CD4-positive, alpha-beta memory T cell (primary cell): ENCODE measurements around the gene CPE. TPM values are rescaled to one million over a fixed set of nuclear protein-coding genes. Genes with fewer than 3 reads are reported as not detected.
"Not testable (repeated sequence)": the region's sequence is repeated elsewhere in the genome, so short reads cannot be mapped to it uniquely, and the experiment has no call there.

Source experiments
- CTCF ChIA-PET: fragments of 350-600 bp; sonication (Branson Sonifier 250); formaldehyde crosslinking; loops from one replicate; lab custom pipeline; 2021; ENCODE audit warnings: inconsistent platforms; ENCODE audit not compliant: partially characterized antibody; lab: Charles Lee
- POLR2A ChIA-PET: fragments of 350-600 bp; sonication (Branson Sonifier 250); formaldehyde crosslinking; loops from one replicate; lab custom pipeline; 2021; ENCODE audit not compliant: partially characterized antibody; lab: Charles Lee
- DNase-seq, 5 donors: peaks; one replicate each; pipeline versions ENCODE4 v3.0.0 to v3.0.0-alpha.2; 2020 to 2022; ENCODE audit warnings: mixed read lengths in 1 of 5
- H3K27ac ChIP-seq: one replicate; pipeline ENCODE4 v1.7.0; 2013; ENCODE audit warnings: low read depth, low read length
- H3K27me3 ChIP-seq: 2 replicates; pipeline ENCODE4 v1.7.0; 2013; ENCODE audit warnings: mild to moderate bottlenecking, low read length, moderate library complexity; ENCODE audit not compliant: insufficient read depth
- H3K36me3 ChIP-seq: 2 replicates; pipeline ENCODE4 v1.7.0; 2013; ENCODE audit warnings: mild to moderate bottlenecking, low read length, moderate library complexity; ENCODE audit not compliant: insufficient read depth
- H3K4me1 ChIP-seq: 2 replicates; pipeline ENCODE4 v1.7.0; 2013; ENCODE audit warnings: mild to moderate bottlenecking, low read length, moderate library complexity; ENCODE audit not compliant: insufficient read depth
- H3K4me3 ChIP-seq, 2 donors: one replicate each; pipeline ENCODE4 v1.7.0; 2013; ENCODE audit warnings: low read length in 2 of 2, mild to moderate bottlenecking in 1 of 2
- H3K9me3 ChIP-seq, 2 donors: one replicate each; pipeline ENCODE4 v1.7.0; 2013; ENCODE audit warnings: low read length in 2 of 2, control low read depth in 1 of 2; ENCODE audit not compliant: control insufficient read depth in 1 of 2
- H3K27ac Mint-ChIP-seq, 7 donors: one replicate each; pipeline ENCODE4 v1.8.0; 2020 to 2021; ENCODE audit warnings: mixed read lengths in 7 of 7, mild to moderate bottlenecking in 6 of 7, inconsistent platforms in 3 of 7, moderate library complexity in 3 of 7
- H3K27me3 Mint-ChIP-seq, 2 donors: one replicate each; pipeline ENCODE4 v1.8.0; 2020 to 2021; ENCODE audit warnings: mixed read lengths in 2 of 2
- H3K36me3 Mint-ChIP-seq, 2 donors: one replicate each; pipeline ENCODE4 v1.8.0; 2020 to 2021; ENCODE audit warnings: mixed read lengths in 2 of 2, inconsistent platforms in 1 of 2, mild to moderate bottlenecking in 1 of 2
- H3K4me1 Mint-ChIP-seq, 4 donors: one replicate each; pipeline ENCODE4 v1.8.0; 2020 to 2021; ENCODE audit warnings: mixed read lengths in 4 of 4, mild to moderate bottlenecking in 1 of 4
- H3K4me3 Mint-ChIP-seq, 8 donors: one replicate each; pipeline ENCODE4 v1.8.0; 2020 to 2021; ENCODE audit warnings: mixed read lengths in 8 of 8, mild to moderate bottlenecking in 7 of 8, moderate library complexity in 6 of 8, inconsistent platforms in 3 of 8
- H3K9me3 Mint-ChIP-seq, 8 donors: one replicate each; pipeline ENCODE4 v1.8.0; 2020 to 2021; ENCODE audit warnings: mixed read lengths in 8 of 8, mild to moderate bottlenecking in 5 of 8, inconsistent platforms in 3 of 8, moderate library complexity in 1 of 8
- intact Hi-C: fragments of 100-400 bp; cut with micrococcal nuclease; formaldehyde crosslinking; loops from one replicate; pipeline ENCODE4 v1.15.1; 2023
- polyA plus RNA-seq, 2 donors: library from polyadenylated mRNA; unstranded; fragments of 300-500 nt; fragmentation: Illumina TruSeq; gene quantifications; one replicate each; pipeline ENCODE4 v1.2.3, GENCODE V29; 2021
- total RNA-seq, 2 experiments: library from RNA; stranded (reverse); gene quantifications; one replicate each; pipeline ENCODE4 v1.2.3, GENCODE V29; 2021

Gene CPE
- total and polyA plus RNA-seq, 4 experiments from 2014 or later = not detected

DNA sequence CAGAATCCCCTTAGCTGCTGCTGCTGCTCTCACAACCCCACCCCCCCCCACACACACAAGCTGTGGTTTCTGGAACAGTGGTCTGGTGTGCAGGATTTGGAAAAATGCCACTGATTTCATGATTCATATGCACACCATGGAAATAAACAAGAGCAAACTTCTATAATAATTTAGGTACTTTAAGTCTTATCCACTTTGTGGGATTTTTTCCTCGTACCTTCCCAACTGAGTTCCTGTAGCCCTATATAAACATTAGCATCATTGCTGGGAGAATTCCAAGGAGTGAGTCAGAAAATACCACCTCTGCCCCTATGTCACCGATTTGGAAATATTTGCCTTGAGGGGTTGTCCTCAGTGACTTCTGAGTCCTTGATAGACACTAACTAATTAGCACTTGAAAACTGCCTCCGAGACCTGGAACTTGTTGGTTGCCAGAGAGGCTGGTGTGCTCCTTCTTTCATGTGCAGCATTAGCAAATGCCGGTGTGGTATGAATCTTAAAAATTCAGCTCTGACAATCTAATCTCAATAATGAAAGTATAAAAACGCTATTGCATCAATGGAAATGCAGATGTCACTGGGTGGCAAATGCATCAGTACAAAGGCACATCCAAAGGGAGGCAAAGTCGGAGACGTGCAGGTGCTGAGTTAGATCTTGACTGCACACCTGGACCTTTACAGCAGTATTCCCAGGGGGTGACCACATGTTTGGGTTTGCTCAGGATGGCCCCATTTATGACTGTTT, 61.8 kb downstream of the CPE start:
- no peak overlapping the region for H3K4me3 Mint-ChIP-seq
- DNase-seq = no peak
- ChIA-PET CTCF (no interaction called here), POLR2A (no interaction called here)
- H3K4me1 ChIP-seq = no peaks in the 10 kb centered on the region
- no peak overlapping the region for H3K4me3 ChIP-seq
- H3K4me1 Mint-ChIP-seq = no peaks in the 10 kb centered on the region
- no peak overlapping the region for H3K27ac ChIP-seq
- intact Hi-C loops = no loop called here
- H3K9me3 Mint-ChIP-seq = no peaks in the 10 kb centered on the region
- no peaks in the 10 kb centered on the region for H3K27me3 ChIP-seq
- H3K27ac Mint-ChIP-seq = no peak overlapping the region
- no peaks in the 10 kb centered on the region for H3K36me3 ChIP-seq
- H3K27me3 Mint-ChIP-seq = peaks cover 0 to 3% of the 10 kb centered on the region in 2 donors
- H3K9me3 ChIP-seq = no peaks in the 10 kb centered on the region
- no peaks in the 10 kb centered on the region for H3K36me3 Mint-ChIP-seq

DNA sequence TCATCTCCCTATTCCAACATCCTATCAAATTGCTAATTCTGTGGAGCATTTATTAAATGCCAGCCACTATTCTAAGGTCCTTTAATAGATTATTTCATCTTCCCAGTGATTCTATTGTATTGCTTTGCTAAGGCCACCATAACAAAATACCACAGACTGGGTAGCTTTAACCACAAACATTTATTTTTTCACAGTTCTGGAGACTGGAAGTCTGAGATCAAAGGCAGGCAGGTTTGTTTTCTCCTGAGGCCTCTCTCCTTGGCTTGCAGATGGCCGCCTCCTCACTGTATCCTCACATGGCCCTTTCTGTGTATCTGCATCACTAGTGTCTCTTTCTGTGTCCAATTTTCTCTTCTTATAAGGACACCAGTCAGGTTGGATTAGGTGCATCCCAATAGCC, 64.5 kb downstream of the CPE start:
- Mint-ChIP-seq H3K36me3 (no peaks in the 10 kb centered on the region), H3K9me3 (no peaks in the 10 kb centered on the region), H3K4me3 (no peak overlapping the region), H3K27me3 (peaks cover 0 to 2% of the 10 kb centered on the region in 2 donors), H3K27ac (no peak overlapping the region), H3K4me1 (no peaks in the 10 kb centered on the region)
- Histone ChIP-seq H3K4me1 (no peaks in the 10 kb centered on the region), H3K9me3 (no peaks in the 10 kb centered on the region), H3K27me3 (no peaks in the 10 kb centered on the region), H3K4me3 (no peak overlapping the region), H3K27ac (no peak overlapping the region), H3K36me3 (no peaks in the 10 kb centered on the region)
- POLR2A ChIA-PET = no interaction called here
- DNase-seq = no peak
- intact Hi-C loops = no loop called here
- CTCF ChIA-PET = interaction anchor here (1.1 kb wide), 1 partner anchor 11 kb away, joined by 4 read pairs; no protein-coding TSS in a partner anchor

DNA sequence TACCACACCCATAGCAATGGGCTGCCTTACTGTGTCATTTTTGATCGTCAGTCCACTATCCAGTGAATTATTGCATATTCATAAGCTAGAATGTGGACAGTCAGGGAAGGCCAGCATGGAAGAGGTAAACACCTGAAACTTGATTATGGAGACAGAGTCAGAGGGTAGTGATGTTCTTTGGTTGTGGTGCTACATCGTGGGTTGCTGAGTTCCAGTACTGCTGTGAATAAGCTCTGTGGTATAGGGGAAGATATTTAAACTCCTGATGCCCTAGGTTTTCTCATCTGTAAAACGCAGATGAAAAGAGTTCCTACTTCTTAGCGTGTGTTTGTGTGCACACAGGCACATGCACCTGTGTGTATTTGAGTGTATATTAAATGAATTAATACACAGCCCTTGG, 69.9 kb downstream of the CPE start:
- no peaks in the 10 kb centered on the region for H3K27me3 Mint-ChIP-seq
- ChIA-PET POLR2A (no interaction called here), CTCF (no interaction called here)
- DNase-seq = no peak
- H3K36me3 ChIP-seq = no peaks in the 10 kb centered on the region
- H3K4me3 Mint-ChIP-seq = no peak overlapping the region
- no peak overlapping the region for H3K27ac ChIP-seq
- no peak overlapping the region for H3K27ac Mint-ChIP-seq
- H3K9me3 Mint-ChIP-seq = no peaks in the 10 kb centered on the region
- H3K4me1 Mint-ChIP-seq = peaks cover 0 to 1% (median 0%) of the 10 kb centered on the region in 4 donors
- H3K9me3 ChIP-seq = no peaks in the 10 kb centered on the region
- no peaks in the 10 kb centered on the region for H3K27me3 ChIP-seq
- intact Hi-C loops = no loop called here
- no peak overlapping the region for H3K4me3 ChIP-seq
- H3K36me3 Mint-ChIP-seq = no peaks in the 10 kb centered on the region
- no peaks in the 10 kb centered on the region for H3K4me1 ChIP-seq

DNA sequence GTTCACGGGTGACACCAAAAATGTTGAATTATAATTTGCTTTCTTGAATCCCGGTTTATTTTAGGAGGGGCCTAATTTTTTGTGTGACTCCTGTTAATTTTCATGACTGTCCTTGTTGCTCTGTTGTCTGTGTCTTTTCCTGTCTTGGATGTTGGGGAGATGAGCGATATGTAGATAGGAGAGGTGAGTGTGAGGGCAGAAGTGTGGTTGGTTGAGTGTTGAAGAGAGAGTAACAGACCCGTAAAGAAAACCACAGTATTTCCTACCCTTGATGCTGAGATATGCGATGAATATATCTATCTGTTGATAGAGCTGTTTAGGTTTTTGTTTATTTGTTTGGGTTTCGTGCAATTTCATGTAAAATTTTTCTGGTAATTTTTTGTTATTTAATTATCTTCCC, 70.5 kb downstream of the CPE start:
- H3K27ac Mint-ChIP-seq = no peak overlapping the region
- Histone ChIP-seq H3K4me1 (no peaks in the 10 kb centered on the region), H3K27ac (no peak overlapping the region), H3K9me3 (no peaks in the 10 kb centered on the region), H3K36me3 (no peaks in the 10 kb centered on the region), H3K4me3 (no peak overlapping the region), H3K27me3 (no peaks in the 10 kb centered on the region)
- CTCF ChIA-PET = no interaction called here
- H3K9me3 Mint-ChIP-seq = no peaks in the 10 kb centered on the region
- no peak overlapping the region for H3K4me3 Mint-ChIP-seq
- no peak for DNase-seq
- no peaks in the 10 kb centered on the region for H3K27me3 Mint-ChIP-seq
- POLR2A ChIA-PET = no interaction called here
- intact Hi-C loops = no loop called here
- peaks cover 0 to 1% (median 0%) of the 10 kb centered on the region in 4 donors for H3K4me1 Mint-ChIP-seq
- no peaks in the 10 kb centered on the region for H3K36me3 Mint-ChIP-seq

DNA sequence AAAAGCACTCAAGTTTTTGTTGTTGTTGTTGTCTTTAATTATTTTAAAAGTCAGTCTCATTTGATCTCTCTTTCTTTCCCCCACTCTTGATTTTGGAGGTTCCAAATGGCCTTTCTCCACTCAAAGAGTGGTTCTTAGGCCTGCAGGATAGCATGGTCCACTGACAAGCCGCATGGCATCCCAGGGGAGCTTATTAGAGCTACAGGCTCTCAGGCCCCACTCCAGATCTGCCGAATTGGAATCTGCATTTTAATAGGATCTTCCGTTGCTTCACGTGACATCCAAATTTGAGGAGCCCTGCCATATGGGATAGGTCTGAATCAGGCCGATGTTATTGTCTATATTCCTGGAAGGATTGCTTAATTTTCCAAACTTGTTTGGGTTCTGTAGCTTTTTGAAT, 72.1 kb downstream of the CPE start:
- Mint-ChIP-seq H3K4me1 (peaks cover 0 to 1% (median 0%) of the 10 kb centered on the region in 4 donors), H3K4me3 (no peak overlapping the region), H3K9me3 (no peaks in the 10 kb centered on the region), H3K27me3 (no peaks in the 10 kb centered on the region), H3K27ac (no peak overlapping the region), H3K36me3 (no peaks in the 10 kb centered on the region)
- H3K9me3 ChIP-seq = no peaks in the 10 kb centered on the region
- no peak for DNase-seq
- CTCF ChIA-PET = no interaction called here
- H3K27ac ChIP-seq = no peak overlapping the region
- H3K4me3 ChIP-seq = no peak overlapping the region
- H3K36me3 ChIP-seq = no peaks in the 10 kb centered on the region
- no peaks in the 10 kb centered on the region for H3K27me3 ChIP-seq
- POLR2A ChIA-PET = no interaction called here
- intact Hi-C loops = no loop called here
- no peaks in the 10 kb centered on the region for H3K4me1 ChIP-seq

DNA sequence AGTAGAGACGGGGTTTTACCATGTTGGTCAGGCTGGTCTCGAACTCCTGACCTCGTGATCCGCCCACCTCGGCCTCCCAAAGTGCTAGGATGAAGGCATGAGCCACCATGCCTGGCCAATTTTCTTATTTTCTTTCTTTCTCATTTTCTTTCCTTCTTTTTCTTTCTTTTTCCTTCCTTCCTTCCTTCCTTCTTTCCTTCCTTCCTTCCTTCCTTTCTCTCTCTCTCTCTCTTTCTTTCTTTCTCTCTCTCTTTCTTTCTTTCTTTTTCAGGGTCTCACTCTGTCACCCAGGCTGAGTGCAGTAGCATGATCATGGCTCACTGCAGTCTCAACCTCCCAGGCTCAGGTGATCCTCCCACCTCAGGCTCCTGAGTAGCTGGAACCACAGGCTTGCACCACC, 74.3 kb downstream of the CPE start:
- CTCF ChIA-PET = interaction anchor here (1.0 to 2.8 kb wide), 4 partner anchors 9 to 323 kb away, joined by 3 to 10 read pairs (median 4); no protein-coding TSS in a partner anchor
- H3K27me3 Mint-ChIP-seq, H3K9me3 Mint-ChIP-seq, H3K27me3 ChIP-seq, intact Hi-C loops, H3K4me3 Mint-ChIP-seq, H3K4me1 ChIP-seq, DNase-seq, H3K9me3 ChIP-seq, H3K36me3 Mint-ChIP-seq, H3K27ac ChIP-seq, H3K36me3 ChIP-seq, H3K27ac Mint-ChIP-seq, POLR2A ChIA-PET, H3K4me1 Mint-ChIP-seq, H3K4me3 ChIP-seq: not testable (repeated sequence)

DNA sequence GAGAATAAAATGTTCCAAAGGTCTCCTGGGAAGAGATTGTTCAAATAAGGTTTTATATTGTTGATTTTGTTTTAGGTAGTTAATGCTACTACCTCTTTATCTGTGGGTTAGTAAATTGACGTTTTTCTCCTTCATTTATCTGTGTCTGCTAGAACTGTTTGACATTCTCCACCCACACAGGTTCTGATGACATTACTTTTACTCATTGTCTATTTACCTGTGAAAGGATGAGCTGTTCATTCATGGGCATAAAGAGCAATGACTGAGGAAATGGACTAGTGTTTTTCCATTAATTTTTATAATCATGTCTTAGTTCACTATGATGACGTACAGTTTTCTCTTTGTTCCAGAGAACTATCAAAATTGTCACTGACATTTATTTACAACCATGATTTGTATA, 75.6 kb downstream of the CPE start:
- no peak overlapping the region for H3K4me3 ChIP-seq
- Mint-ChIP-seq H3K27me3 (peaks cover 2 to 3% of the 10 kb centered on the region in 2 donors), H3K36me3 (no peaks in the 10 kb centered on the region), H3K27ac (no peak overlapping the region), H3K9me3 (no peaks in the 10 kb centered on the region), H3K4me1 (no peaks in the 10 kb centered on the region), H3K4me3 (no peak overlapping the region)
- ChIA-PET CTCF (interaction anchor here (1.0 to 2.8 kb wide), 4 partner anchors 10 to 324 kb away, joined by 3 to 10 read pairs (median 4); no protein-coding TSS in a partner anchor), POLR2A (no interaction called here)
- no peak for DNase-seq
- intact Hi-C loops = no loop called here
- no peaks in the 10 kb centered on the region for H3K4me1 ChIP-seq
- H3K9me3 ChIP-seq = no peaks in the 10 kb centered on the region
- H3K27ac ChIP-seq = no peak overlapping the region
- H3K36me3 ChIP-seq = no peaks in the 10 kb centered on the region
- no peaks in the 10 kb centered on the region for H3K27me3 ChIP-seq
